OCI-LY1 (cell line): Measurements from ENCODE around the gene ABCC6.

ENCODE experiments used
- EZH2 ChIP-seq: fragments of 200-600 bp; sonication (generic), shearing (Covaris generic); IDR thresholded peaks from 2 replicates; pipeline ENCODE4 v1.8.0; 2017; ENCODE audit warnings: borderline replicate concordance, mixed run types, mild to moderate bottlenecking, antibody characterized with exemption, low read length, moderate library complexity, mixed read lengths
- TF ChIP-seq, protein P1 (sequence below): fragments of 200-600 bp; sonication (generic), shearing (Covaris generic); IDR thresholded peaks from 2 replicates; pipeline ENCODE4 v1.5.1; 2017; ENCODE audit warnings: mild to moderate bottlenecking, antibody characterized with exemption, low read length, moderate library complexity, mixed read lengths

DNA sequence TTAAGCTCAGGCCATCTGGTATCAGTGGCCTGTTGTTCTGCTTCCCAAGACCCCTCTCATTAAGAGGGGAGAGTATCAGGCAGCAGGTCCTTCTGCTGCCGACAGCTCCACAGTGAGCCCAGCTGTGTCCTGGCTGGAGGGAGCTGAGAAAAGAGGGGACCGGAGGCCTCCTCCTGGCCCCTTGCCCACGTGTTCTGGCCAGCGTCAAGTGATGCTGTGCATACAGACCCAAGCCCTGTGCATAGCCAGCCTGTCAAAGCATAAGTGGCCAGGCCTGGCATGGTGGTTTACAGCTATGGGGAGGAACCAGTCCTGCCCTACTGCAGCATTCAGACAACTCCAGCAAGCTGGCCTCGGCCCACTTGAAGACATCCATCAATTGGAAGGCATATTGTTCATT is 48.0 kb downstream of the ABCC6 start:
- TF ChIP-seq, protein P1, sequence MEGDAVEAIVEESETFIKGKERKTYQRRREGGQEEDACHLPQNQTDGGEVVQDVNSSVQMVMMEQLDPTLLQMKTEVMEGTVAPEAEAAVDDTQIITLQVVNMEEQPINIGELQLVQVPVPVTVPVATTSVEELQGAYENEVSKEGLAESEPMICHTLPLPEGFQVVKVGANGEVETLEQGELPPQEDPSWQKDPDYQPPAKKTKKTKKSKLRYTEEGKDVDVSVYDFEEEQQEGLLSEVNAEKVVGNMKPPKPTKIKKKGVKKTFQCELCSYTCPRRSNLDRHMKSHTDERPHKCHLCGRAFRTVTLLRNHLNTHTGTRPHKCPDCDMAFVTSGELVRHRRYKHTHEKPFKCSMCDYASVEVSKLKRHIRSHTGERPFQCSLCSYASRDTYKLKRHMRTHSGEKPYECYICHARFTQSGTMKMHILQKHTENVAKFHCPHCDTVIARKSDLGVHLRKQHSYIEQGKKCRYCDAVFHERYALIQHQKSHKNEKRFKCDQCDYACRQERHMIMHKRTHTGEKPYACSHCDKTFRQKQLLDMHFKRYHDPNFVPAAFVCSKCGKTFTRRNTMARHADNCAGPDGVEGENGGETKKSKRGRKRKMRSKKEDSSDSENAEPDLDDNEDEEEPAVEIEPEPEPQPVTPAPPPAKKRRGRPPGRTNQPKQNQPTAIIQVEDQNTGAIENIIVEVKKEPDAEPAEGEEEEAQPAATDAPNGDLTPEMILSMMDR, result no peak
- TF ChIP-seq EZH2, result no peak
